22Rv1 (cell line): Measurements from ENCODE around the gene PLEKHA4.

Experiments
- ZFX ChIP-seq: fragments of 450-650 bp; IDR thresholded peaks from 2 replicates; pipeline ENCODE4 v1.6.1; 2017; ENCODE audit warnings: antibody characterized with exemption, borderline replicate concordance
- TF ChIP-seq, protein P1 (sequence below): fragments of 450-650 bp; IDR thresholded peaks from 2 replicates; pipeline ENCODE4 v1.5.1; 2017; ENCODE audit warnings: mild to moderate bottlenecking

DNA sequence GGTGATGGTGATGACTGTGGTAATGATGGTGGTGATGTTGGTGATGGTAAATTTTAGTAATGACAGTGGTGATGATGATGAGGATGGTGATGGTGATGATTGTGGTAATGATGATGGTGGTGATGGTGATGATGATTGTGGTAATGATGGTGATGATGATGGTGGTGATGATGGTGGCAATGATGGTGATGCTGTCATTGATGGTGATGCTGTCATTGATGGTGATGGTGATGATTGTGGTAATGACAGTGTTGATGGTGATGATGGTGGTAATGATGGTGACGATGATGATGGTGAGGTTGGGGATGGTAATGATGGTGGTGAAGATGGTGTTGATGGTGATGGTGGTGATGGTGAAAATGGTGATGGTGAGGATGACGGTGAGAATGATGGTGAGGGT lies 45.9 kb downstream of the PLEKHA4 start:
- TF ChIP-seq, protein P1, sequence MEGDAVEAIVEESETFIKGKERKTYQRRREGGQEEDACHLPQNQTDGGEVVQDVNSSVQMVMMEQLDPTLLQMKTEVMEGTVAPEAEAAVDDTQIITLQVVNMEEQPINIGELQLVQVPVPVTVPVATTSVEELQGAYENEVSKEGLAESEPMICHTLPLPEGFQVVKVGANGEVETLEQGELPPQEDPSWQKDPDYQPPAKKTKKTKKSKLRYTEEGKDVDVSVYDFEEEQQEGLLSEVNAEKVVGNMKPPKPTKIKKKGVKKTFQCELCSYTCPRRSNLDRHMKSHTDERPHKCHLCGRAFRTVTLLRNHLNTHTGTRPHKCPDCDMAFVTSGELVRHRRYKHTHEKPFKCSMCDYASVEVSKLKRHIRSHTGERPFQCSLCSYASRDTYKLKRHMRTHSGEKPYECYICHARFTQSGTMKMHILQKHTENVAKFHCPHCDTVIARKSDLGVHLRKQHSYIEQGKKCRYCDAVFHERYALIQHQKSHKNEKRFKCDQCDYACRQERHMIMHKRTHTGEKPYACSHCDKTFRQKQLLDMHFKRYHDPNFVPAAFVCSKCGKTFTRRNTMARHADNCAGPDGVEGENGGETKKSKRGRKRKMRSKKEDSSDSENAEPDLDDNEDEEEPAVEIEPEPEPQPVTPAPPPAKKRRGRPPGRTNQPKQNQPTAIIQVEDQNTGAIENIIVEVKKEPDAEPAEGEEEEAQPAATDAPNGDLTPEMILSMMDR: no peak
- TF ChIP-seq ZFX: no peak
